Muscle layer of duodenum (tissue), 2 donors: Measurements from ENCODE around the gene TRIM54.
"Not testable (repeated sequence)": the region's sequence is repeated elsewhere in the genome, so short reads cannot be mapped to it uniquely, and the experiment has no call there.

Experiments
- H3K27ac ChIP-seq: one replicate; pipeline ENCODE4 v1.7.0; 2013; ENCODE audit warnings: mild to moderate bottlenecking, low read length
- H3K27me3 ChIP-seq: one replicate; pipeline ENCODE4 v1.7.0; 2013; ENCODE audit warnings: low read depth, mild to moderate bottlenecking, control low read depth, low read length
- H3K36me3 ChIP-seq, 2 donors: one replicate each; pipeline ENCODE4 v1.7.0; 2013; ENCODE audit warnings: low read length in 2 of 2, control low read depth in 1 of 2, mild to moderate bottlenecking in 1 of 2; ENCODE audit not compliant: insufficient read depth in 2 of 2, control insufficient read depth in 1 of 2
- H3K4me1 ChIP-seq, 2 donors: one replicate each; pipeline ENCODE4 v1.7.0; 2013; ENCODE audit warnings: low read length in 2 of 2, mild to moderate bottlenecking in 2 of 2, control low read depth in 1 of 2, moderate library complexity in 1 of 2; ENCODE audit not compliant: insufficient read depth in 2 of 2, control insufficient read depth in 1 of 2
- H3K4me3 ChIP-seq, 2 donors: one replicate each; pipeline ENCODE4 v1.7.0; 2013; ENCODE audit warnings: low read length in 2 of 2, low read depth in 1 of 2, mild to moderate bottlenecking in 1 of 2
- H3K9me3 ChIP-seq, 2 donors: one replicate each; pipeline ENCODE4 v1.7.0; 2013; ENCODE audit warnings: low read length in 2 of 2, control low read depth in 1 of 2, mild to moderate bottlenecking in 1 of 2; ENCODE audit not compliant: control insufficient read depth in 1 of 2
- donor health status: healthy.

Gene TRIM54

DNA sequence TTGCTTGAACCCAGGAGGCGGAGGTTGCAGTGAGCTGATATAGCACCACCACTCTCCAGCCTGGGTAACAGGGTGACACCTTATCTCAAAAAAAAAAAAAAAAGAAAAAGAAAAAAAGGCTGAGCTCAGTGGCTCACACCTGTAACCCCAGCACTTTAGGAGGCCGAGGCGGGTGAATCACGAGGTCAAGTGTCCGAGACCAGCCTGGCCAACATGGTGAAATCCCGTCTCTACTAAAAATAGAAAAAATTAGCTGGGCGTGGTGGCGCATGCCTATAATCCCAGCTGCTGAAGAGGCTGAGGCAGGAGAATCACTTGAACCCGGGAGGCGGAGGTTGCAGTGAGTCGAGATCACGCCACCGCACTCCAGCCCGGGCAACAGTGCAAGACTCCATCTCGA is 37.6 kb downstream of the TRIM54 start:
- not testable (repeated sequence) for H3K27ac ChIP-seq, H3K4me3 ChIP-seq, H3K9me3 ChIP-seq, H3K27me3 ChIP-seq
- Histone ChIP-seq H3K36me3 (peaks cover 5 to 29% of the 10 kb centered on the region in 2 donors), H3K4me1 (peaks cover 5 to 14% of the 10 kb centered on the region in 2 donors)

DNA sequence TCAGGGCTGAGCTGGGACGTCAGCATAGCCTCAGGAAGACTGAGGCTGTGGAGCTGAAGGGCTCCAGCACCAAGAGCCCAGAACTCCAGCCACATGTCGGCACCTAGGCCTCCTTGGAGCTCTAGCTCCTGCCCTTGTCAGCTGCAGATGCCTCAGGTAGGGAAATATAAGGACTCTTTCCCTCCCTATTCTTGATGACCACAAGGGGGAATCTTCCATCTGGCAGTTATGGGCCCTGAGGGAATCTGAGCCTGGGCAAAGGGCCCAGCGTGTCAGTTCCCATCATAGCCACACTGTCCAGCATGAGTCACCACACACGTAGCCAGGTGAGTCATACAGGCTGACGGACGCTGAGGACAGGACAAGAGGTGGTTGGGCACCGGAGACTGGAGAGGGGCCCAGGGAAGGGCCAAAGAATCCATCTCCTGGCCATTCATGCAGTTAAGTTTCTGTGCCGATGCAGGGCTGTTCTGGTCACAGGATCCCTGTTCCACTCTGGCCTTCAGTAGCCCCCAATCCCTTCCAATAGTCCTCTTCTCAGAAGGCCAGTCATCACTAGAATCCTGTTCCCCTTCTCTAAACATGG is 38.8 kb downstream of the TRIM54 start:
- H3K9me3 ChIP-seq = no peaks in the 10 kb centered on the region
- no peaks in the 10 kb centered on the region for H3K27me3 ChIP-seq
- peaks cover 5 to 14% of the 10 kb centered on the region in 2 donors for H3K4me1 ChIP-seq
- H3K27ac ChIP-seq = no peak overlapping the region
- H3K36me3 ChIP-seq = peaks cover 3 to 28% of the 10 kb centered on the region in 2 donors
- H3K4me3 ChIP-seq = no peak overlapping the region

DNA sequence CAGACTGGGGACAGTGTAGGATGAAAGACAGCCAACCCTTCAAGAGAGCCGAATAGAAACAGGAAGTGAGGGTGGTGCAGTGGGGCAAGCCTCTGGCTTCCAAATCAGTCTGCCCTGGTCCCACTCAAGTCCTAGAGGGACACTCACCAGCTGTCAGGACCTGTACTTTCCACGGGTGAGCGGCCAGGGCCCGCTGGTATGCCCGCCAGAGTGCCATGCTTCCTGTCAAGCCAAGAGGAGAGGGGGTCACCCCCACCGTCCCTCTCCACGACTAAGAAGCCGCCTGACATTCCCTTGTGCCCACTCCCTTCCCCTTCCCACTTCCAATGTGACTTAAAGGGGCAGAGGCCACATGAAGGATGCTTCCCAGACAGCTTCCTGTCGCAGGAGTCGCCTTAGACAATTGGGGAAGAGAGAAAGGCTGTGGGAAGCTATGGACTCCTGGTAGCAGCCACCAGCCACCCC is 40.1 kb downstream of the TRIM54 start:
- peak overlapping the region; percentile 93 for H3K27ac ChIP-seq
- peaks cover 11 to 30% of the 10 kb centered on the region in 2 donors for H3K36me3 ChIP-seq
- no peaks in the 10 kb centered on the region for H3K27me3 ChIP-seq
- H3K4me1 ChIP-seq = peaks cover 5 to 14% of the 10 kb centered on the region in 2 donors
- H3K9me3 ChIP-seq = no peaks in the 10 kb centered on the region
- H3K4me3 ChIP-seq = peak overlapping the region; percentile 78 to 84

DNA sequence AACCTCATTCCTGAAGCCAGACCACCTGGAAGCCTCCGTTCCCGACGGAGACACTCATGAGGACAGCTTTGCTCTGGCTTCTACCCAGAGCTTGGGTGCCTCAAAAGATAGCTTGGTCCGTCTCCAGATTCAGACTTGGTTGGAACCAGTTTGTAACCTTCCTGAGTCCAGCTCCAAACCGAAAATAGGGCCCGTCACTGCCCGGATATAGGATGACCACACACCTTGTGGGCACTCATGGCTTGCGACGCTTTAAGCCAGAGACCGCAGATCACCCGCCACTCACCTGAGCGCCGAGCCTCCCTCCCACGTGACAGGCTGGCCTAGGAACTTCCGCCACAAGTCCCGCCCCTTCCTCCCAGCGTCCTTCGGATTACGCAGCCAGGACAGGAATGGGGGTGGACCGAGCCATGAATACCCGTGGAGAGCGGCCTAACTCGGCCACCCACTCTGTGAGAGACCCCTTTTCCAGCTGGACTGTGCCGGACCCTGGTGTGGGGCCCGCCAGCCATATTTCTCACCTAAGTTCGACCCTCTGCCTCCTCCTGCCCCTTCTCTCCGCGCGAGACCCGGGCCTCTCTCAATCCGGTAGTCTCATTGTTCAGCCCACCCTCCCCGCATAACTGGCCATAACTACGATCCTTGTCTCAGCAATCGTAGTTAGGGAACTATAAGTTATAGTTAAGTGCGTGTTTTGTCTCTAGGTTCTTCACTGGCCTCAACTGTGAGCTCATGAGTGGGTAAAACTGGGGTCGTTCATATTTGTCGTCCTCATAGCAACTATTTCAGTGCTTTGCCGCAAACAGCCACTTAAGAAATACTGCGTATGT is 40.8 kb downstream of the TRIM54 start, which contains the start of gene MPV17:
TSS of gene MPV17 (minus strand) at position 332 of the 830 bp plus-strand sequence. CDS start 580 bp downstream, outside the sequence.
- peak within 1 kb of the TSS; percentile 93 for H3K27ac ChIP-seq
- H3K4me1 ChIP-seq = peaks cover 5 to 14% of the 10 kb centered on the region in 2 donors
- H3K27me3 ChIP-seq = no peaks in the 10 kb centered on the region
- no peaks in the 10 kb centered on the region for H3K9me3 ChIP-seq
- H3K4me3 ChIP-seq = peak within 1 kb of the TSS; percentile 78 to 84
- peaks cover 13 to 34% of the 10 kb centered on the region in 2 donors for H3K36me3 ChIP-seq

DNA sequence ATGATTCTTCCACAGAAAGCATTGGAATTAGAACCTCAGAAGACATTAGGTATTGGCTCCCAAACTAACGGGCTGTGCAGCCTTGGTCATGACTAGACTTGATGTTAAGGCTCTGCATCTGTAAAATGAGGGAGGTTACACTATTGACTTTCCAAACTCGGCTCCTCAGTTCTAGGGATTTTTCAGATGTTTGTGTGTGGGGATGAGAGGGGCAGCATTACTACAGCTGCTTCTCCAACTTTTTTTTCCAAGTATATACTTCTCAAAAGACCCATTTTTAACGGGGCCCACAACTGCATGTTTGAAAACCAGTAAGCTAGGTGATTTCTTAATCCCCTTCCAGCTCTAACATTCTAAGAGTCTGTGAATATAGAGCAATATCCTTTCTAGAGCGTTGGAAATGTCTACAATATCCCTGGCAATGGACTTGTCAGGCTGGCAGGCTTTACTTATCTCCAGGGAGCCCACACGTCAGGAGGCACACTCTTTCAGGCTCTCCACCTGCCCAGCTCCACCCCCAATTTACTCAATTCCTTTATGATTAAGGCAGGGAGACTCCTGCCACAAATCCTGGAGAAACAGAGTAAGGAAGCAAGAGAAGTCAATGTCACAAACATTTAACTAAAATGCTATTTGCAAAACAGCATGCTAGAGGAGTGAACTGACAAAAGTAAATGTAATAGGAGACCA is 41.5 kb downstream of the TRIM54 start:
- Histone ChIP-seq H3K4me1 (peaks cover 5 to 14% of the 10 kb centered on the region in 2 donors), H3K4me3 (peak overlapping the region; percentile 78 to 84), H3K27ac (peak overlapping the region; percentile 93), H3K36me3 (peaks cover 20 to 42% of the 10 kb centered on the region in 2 donors), H3K27me3 (no peaks in the 10 kb centered on the region), H3K9me3 (no peaks in the 10 kb centered on the region)

DNA sequence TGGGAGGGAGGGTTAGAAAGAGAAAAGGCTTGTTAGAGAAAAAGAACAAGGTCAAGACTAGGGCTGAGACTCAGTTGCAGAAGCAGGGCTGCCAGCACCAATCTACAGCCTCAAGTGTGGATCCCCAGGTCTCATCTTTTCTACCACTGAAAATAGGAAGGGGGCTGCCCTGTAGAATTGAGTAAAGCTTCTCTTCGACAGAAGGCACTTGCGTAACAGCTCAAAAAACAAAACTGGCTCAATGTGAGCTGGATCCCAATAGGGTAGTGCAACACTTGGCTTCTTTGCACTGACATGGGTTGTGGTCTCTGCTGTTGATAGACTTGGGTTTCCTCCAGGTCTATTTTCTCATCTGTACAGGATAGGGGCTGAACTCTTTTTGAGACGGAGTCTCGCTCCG is 42.5 kb downstream of the TRIM54 start:
- Histone ChIP-seq H3K27me3 (no peaks in the 10 kb centered on the region), H3K36me3 (peaks cover 30 to 51% of the 10 kb centered on the region in 2 donors), H3K9me3 (no peaks in the 10 kb centered on the region), H3K27ac (no peak overlapping the region), H3K4me1 (peaks cover 5 to 14% of the 10 kb centered on the region in 2 donors), H3K4me3 (no peak overlapping the region)

DNA sequence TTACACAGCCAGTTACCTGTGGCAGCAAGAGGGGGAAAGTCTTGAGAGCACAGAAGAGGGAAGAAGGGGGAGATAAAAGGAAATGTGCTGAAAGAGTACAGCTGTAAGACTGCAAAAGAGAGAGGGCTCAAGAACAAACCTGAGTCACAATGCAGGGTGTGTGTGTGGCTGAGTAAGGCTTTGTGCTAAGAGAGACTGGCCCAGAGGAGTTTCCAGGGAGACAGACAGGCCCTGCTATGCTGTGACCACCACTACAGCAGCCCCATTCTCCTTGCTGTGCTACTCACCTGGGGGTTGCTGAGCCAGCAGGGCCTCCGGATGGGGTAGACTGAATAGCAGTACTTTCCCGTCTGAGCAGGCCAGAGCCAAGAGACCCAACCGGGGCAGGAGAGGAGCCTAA is 53.1 kb downstream of the TRIM54 start:
- Histone ChIP-seq H3K27me3 (no peaks in the 10 kb centered on the region), H3K4me3 (no peak overlapping the region), H3K27ac (no peak overlapping the region), H3K36me3 (peaks cover 50 to 73% of the 10 kb centered on the region in 2 donors), H3K4me1 (no peaks in the 10 kb centered on the region), H3K9me3 (no peaks in the 10 kb centered on the region)

DNA sequence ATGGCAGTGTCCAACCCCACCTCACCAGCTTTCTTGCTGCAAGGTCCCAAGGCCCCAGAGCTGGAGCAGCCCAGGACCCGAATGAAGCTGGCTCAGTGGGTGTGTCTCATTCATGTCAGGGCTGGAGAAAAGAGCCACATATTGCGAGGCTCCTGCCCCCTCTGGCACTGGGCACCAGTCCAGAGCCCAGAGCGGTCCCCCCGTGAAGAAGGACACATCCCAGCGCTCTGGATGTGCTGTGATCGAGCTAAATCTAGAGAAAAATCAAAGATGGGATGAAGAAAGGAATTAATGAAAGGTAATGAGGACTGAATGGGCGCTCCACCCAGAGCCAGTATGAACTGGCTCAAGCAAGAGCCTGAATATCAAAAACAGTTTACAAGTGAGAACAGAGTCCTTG is 53.9 kb downstream of the TRIM54 start:
- H3K36me3 ChIP-seq = peaks cover 51 to 74% of the 10 kb centered on the region in 2 donors

DNA sequence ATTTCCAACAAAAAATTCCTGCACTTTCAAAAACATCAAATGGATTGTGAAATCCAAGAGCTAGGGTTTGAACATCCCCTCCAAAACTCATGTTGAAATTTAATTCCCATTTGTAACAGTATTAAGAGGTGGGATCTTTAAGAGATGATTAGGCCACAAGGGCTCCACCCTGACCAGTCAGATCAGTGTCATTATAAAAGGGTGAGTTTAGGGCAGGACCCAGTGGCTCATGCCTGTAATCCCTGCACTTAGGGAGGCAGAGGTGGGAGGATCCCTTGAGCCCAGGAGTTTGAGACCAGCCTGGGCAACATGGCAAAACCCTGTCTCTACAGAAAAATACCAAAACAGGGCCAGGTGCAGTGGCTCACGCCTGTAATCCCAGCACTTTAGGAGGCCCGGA is 65.4 kb downstream of the TRIM54 start:
- Histone ChIP-seq H3K4me1 (no peaks in the 10 kb centered on the region), H3K27ac (no peak overlapping the region), H3K27me3 (no peaks in the 10 kb centered on the region), H3K9me3 (no peaks in the 10 kb centered on the region), H3K4me3 (no peak overlapping the region), H3K36me3 (peaks cover 8% of the 10 kb centered on the region in 2 donors)

More for the DNA sequence above, 53.9 kb downstream of the TRIM54 start:
- Histone ChIP-seq H3K9me3 (no peaks in the 10 kb centered on the region), H3K27me3 (no peaks in the 10 kb centered on the region), H3K4me1 (no peaks in the 10 kb centered on the region), H3K4me3 (no peak overlapping the region), H3K27ac (no peak overlapping the region)

DNA sequence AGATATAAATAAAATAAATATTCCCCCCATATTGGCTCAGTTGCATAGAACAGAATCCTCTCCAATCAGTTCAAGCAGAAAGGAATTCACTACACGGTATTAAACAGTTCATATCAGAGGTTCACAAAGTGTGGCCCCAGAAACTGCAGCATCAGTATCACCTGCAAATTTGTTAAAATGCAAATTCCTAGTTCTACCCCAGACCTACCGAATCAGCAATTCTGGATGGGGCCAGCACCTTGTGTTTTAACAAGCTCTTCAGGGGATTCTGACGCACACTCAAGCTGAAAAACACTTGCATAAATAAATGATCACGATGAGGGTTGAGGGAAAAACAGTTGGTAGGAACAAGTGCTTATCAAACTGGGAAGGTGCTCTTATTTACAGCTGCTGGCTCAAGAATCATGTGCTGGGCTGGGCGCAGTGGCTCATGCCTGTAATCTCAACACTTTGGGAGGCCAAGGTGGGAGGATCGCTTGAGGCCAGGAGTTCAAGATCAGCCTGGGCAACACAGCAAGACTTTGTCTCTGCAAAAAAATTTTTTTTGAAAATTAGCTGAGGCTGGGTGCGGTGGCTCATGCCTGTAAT is 68.0 kb downstream of the TRIM54 start:
- peaks cover 0 to 16% of the 10 kb centered on the region in 2 donors for H3K4me1 ChIP-seq
- no peak overlapping the region for H3K4me3 ChIP-seq
- H3K27ac ChIP-seq = no peak overlapping the region
- peaks cover 0 to 4% of the 10 kb centered on the region in 2 donors for H3K36me3 ChIP-seq
- H3K27me3 ChIP-seq = no peaks in the 10 kb centered on the region
- H3K9me3 ChIP-seq = no peaks in the 10 kb centered on the region
